ENCODE data around the gene CXCL8.

DNA sequence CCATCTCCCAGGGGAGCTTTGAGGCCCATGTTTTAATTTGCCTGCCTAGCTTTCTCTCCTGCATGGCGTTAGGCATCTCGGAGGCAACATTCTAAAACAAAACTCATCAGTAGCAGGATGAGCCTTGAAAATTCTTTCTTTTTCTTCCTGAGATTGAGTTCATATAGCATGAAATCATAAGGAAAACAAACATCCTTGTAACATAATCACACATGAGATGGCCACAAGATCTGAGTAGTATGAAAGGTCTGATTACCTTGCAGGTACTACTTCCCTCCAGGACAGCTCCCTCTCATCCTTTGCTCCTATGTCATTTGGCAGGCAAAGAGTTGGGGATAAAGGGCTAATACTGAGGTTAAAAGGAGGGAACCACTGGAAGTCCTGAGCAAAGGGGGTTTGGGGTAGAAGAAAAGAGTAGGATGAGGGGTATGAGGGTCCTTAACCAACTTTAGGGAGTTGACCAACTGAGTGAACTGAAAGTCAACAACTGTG, 37.5 kb upstream of the CXCL8 start:
- TF ChIP-seq, protein P1, sequence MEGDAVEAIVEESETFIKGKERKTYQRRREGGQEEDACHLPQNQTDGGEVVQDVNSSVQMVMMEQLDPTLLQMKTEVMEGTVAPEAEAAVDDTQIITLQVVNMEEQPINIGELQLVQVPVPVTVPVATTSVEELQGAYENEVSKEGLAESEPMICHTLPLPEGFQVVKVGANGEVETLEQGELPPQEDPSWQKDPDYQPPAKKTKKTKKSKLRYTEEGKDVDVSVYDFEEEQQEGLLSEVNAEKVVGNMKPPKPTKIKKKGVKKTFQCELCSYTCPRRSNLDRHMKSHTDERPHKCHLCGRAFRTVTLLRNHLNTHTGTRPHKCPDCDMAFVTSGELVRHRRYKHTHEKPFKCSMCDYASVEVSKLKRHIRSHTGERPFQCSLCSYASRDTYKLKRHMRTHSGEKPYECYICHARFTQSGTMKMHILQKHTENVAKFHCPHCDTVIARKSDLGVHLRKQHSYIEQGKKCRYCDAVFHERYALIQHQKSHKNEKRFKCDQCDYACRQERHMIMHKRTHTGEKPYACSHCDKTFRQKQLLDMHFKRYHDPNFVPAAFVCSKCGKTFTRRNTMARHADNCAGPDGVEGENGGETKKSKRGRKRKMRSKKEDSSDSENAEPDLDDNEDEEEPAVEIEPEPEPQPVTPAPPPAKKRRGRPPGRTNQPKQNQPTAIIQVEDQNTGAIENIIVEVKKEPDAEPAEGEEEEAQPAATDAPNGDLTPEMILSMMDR (IDR thresholded peaks at IDR 0.05; ENCODE audit: poor library complexity, severe bottlenecking), result no peak
- TF ChIP-seq, protein P2, sequence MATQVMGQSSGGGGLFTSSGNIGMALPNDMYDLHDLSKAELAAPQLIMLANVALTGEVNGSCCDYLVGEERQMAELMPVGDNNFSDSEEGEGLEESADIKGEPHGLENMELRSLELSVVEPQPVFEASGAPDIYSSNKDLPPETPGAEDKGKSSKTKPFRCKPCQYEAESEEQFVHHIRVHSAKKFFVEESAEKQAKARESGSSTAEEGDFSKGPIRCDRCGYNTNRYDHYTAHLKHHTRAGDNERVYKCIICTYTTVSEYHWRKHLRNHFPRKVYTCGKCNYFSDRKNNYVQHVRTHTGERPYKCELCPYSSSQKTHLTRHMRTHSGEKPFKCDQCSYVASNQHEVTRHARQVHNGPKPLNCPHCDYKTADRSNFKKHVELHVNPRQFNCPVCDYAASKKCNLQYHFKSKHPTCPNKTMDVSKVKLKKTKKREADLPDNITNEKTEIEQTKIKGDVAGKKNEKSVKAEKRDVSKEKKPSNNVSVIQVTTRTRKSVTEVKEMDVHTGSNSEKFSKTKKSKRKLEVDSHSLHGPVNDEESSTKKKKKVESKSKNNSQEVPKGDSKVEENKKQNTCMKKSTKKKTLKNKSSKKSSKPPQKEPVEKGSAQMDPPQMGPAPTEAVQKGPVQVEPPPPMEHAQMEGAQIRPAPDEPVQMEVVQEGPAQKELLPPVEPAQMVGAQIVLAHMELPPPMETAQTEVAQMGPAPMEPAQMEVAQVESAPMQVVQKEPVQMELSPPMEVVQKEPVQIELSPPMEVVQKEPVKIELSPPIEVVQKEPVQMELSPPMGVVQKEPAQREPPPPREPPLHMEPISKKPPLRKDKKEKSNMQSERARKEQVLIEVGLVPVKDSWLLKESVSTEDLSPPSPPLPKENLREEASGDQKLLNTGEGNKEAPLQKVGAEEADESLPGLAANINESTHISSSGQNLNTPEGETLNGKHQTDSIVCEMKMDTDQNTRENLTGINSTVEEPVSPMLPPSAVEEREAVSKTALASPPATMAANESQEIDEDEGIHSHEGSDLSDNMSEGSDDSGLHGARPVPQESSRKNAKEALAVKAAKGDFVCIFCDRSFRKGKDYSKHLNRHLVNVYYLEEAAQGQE (IDR thresholded peaks at IDR 0.05; ENCODE audit: borderline replicate concordance), result no peak
- TF ChIP-seq POLR2AphosphoS5 (IDR thresholded peaks at IDR 0.05) (no peak), RAD21 (conservative IDR thresholded peaks at IDR 0.05) (no peak), MXI1 (conservative IDR thresholded peaks at IDR 0.05; ENCODE audit: poor library complexity, severe bottlenecking) (no peak), EZH2 (IDR thresholded peaks at IDR 0.05; ENCODE audit: borderline replicate concordance, insufficient read depth, low read length, poor library complexity, severe bottlenecking) (no peak), SMC3 (conservative IDR thresholded peaks at IDR 0.05; ENCODE audit: poor library complexity) (no peak), EP300 (conservative IDR thresholded peaks at IDR 0.05; ENCODE audit: poor library complexity, severe bottlenecking) (no peak)

Data from neural cell (in vitro differentiated cells).